Thoracic aorta (tissue), 2 donors: ENCODE measurements around the gene SCN10A. TPM values are rescaled to one million over a fixed set of nuclear protein-coding genes. Genes with fewer than 3 reads are reported as not detected.

ENCODE experiments used
- ATAC-seq: fragments of 150-250 bp; one replicate; pipeline ENCODE4 v1.8.0; 2017; ENCODE audit warnings: low read depth; ENCODE audit not compliant: insufficient number of reproducible peaks, low FRiP score
- DNase-seq: peaks from one replicate; pipeline ENCODE4 v3.0.0-alpha.2; 2020; ENCODE audit warnings: low spot score
- H3K27ac ChIP-seq, 2 donors: fragments of 200-600 bp; sonication (generic); 1 replicate in 1 of 2; 2 replicates in 1 of 2; pipeline ENCODE4 v1.5.1; 2016; ENCODE audit warnings: mild to moderate bottlenecking in 2 of 2, moderate library complexity in 2 of 2
- H3K27me3 ChIP-seq: fragments of 200-600 bp; sonication (generic); replicated peaks from 2 replicates; pipeline ENCODE4 v1.6.0; 2016; ENCODE audit warnings: mild to moderate bottlenecking; ENCODE audit not compliant: insufficient read depth
- H3K36me3 ChIP-seq: fragments of 200-600 bp; sonication (generic); one replicate; pipeline ENCODE4 v1.5.1; 2016
- H3K4me1 ChIP-seq, 2 donors: fragments of 200-600 bp; sonication (generic); 1 replicate in 1 of 2; 2 replicates in 1 of 2; pipeline versions ENCODE4 v1.5.1 to v1.6.0; 2016; ENCODE audit warnings: low read depth in 2 of 2, mild to moderate bottlenecking in 1 of 2; ENCODE audit not compliant: control insufficient read depth in 1 of 2
- H3K4me3 ChIP-seq: fragments of 200-600 bp; sonication (generic); 2 replicates; pipeline ENCODE4 v1.5.1; 2016; ENCODE audit warnings: mild to moderate bottlenecking
- H3K9me3 ChIP-seq: fragments of 200-600 bp; sonication (generic); 2 replicates; pipeline ENCODE4 v1.5.1; 2016
- total RNA-seq, 2 donors: library from RNA; depleted of rRNA; stranded (reverse); fragments of >200 nt; gene quantifications; one replicate each; pipeline versions ENCODE4 v1.1.0 to v1.2.3, GENCODE V29; 2016
- TF ChIP-seq, protein P1 (sequence below): fragments of 200-600 bp; sonication (generic); IDR thresholded peaks from one replicate; pipeline ENCODE4 v1.5.1; 2019; ENCODE audit warnings: antibody characterized with exemption

Gene SCN10A
- total RNA-seq, 2 donors from 2014 or later: not detected

DNA sequence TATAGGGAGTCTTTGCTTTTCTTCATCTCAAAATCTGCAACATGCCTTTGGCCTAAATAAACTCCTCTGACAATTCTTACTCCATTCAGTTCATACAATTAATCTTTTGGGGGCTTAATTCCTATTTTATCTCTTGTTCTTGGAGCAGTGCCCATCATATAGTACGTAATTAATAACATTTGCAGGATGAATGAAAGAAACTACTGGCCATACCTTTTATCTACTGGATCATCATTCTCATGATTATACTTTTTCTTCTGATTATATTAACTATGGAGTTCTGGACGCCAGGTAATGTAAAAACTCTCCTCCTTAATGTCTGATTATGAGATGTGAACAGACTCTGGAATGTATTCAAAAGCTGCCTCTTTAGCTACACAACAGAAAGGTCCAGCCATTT lies 120.0 kb downstream of the SCN10A start:
- Histone ChIP-seq H3K27ac (no peak overlapping the region), H3K4me3 (no peak overlapping the region), H3K27me3 (no peaks in the 10 kb centered on the region), H3K36me3 (no peaks in the 10 kb centered on the region), H3K4me1 (no peaks in the 10 kb centered on the region), H3K9me3 (no peaks in the 10 kb centered on the region)
- ATAC-seq (no peak), DNase-seq (no peak)
- TF ChIP-seq, protein P1, sequence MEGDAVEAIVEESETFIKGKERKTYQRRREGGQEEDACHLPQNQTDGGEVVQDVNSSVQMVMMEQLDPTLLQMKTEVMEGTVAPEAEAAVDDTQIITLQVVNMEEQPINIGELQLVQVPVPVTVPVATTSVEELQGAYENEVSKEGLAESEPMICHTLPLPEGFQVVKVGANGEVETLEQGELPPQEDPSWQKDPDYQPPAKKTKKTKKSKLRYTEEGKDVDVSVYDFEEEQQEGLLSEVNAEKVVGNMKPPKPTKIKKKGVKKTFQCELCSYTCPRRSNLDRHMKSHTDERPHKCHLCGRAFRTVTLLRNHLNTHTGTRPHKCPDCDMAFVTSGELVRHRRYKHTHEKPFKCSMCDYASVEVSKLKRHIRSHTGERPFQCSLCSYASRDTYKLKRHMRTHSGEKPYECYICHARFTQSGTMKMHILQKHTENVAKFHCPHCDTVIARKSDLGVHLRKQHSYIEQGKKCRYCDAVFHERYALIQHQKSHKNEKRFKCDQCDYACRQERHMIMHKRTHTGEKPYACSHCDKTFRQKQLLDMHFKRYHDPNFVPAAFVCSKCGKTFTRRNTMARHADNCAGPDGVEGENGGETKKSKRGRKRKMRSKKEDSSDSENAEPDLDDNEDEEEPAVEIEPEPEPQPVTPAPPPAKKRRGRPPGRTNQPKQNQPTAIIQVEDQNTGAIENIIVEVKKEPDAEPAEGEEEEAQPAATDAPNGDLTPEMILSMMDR: no peak

DNA sequence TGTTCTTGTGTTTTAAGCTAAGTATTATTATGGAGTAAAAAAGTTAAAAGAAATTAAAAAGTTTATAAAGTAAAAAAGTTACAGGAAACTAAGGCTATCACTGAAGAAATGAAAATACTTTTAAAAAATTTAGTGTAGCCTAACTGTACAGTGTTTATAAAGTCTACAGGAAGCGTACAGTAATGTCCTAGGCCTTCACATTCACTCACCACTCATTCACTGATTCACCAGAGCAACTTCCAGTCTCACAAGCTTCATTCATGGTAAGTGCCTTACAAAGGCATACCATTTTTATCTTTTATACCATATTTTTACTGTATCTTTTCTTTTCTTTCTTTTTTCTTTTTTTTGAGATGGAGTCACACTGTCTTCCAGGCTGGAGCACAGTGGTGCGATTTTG lies 125.8 kb downstream of the SCN10A start:
- H3K4me3 ChIP-seq: no peak overlapping the region
- no peak for DNase-seq
- no peaks in the 10 kb centered on the region for H3K9me3 ChIP-seq
- H3K27ac ChIP-seq: no peak overlapping the region
- H3K36me3 ChIP-seq: no peaks in the 10 kb centered on the region
- no peaks in the 10 kb centered on the region for H3K4me1 ChIP-seq
- no peak for ATAC-seq
- H3K27me3 ChIP-seq: no peaks in the 10 kb centered on the region
- TF ChIP-seq, protein P1: no peak

DNA sequence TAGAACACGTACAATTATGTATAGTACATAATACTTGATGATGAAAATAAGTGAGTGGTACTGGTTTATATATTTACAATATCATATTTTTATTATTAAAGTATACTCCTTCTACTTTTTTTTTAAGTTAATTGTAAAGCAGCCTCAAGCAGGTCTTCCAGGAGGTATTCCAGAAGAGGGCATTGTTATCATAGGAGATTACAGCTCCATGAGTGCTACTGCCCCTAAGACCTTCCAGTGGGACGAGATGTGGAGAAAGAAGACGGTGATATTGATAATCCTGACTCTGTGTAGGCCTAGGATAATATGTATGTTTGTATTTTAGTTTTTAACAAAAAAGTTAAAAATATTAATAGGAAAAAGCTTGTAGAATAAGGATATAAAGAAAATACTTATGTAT lies 126.2 kb downstream of the SCN10A start:
- TF ChIP-seq, protein P1: no peak
- no peak for DNase-seq
- ATAC-seq: no peak

DNA sequence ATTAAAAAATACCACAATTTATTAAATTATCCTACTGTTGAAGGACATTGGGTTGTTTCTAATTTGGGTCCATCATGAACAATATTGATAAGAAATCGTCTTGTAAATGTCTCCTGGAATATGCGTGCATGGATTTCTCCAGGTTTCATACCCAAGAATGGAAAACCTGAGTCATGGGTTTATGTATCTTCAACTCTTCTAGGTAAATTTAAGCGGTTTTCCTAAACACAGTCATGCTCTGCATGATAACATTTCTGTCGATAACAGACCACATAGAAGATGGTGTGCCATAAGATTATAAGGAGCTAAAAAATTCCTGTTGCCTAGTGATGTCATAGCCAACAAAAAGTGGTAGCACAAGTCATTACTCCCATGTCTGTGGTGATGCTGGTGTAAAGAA lies 126.7 kb downstream of the SCN10A start:
- Histone ChIP-seq H3K36me3 (no peaks in the 10 kb centered on the region), H3K27me3 (no peaks in the 10 kb centered on the region), H3K27ac (no peak overlapping the region), H3K4me3 (no peak overlapping the region), H3K4me1 (no peaks in the 10 kb centered on the region), H3K9me3 (no peaks in the 10 kb centered on the region)
- ATAC-seq (no peak), DNase-seq (no peak)
- TF ChIP-seq, protein P1: no peak

More for the DNA sequence above, 126.2 kb downstream of the SCN10A start:
- Histone ChIP-seq H3K4me1 (no peaks in the 10 kb centered on the region), H3K9me3 (no peaks in the 10 kb centered on the region), H3K27me3 (no peaks in the 10 kb centered on the region), H3K27ac (no peak overlapping the region), H3K4me3 (no peak overlapping the region), H3K36me3 (no peaks in the 10 kb centered on the region)

GRCh38 chr3:38687321-38687720 lies 128.7 kb downstream of the SCN10A start:
- TF ChIP-seq, protein P1: no peak
- no peak overlapping the region for H3K4me3 ChIP-seq
- DNase-seq (no peak), ATAC-seq (no peak)
- H3K9me3 ChIP-seq: no peaks in the 10 kb centered on the region
- H3K27ac ChIP-seq: no peak overlapping the region
- no peaks in the 10 kb centered on the region for H3K4me1 ChIP-seq
- no peaks in the 10 kb centered on the region for H3K36me3 ChIP-seq
- H3K27me3 ChIP-seq: no peaks in the 10 kb centered on the region
